GM12892 (cell line): ENCODE results near the gene PGRMC2.

ENCODE experiments used
- POLR2A ChIP-seq: IDR thresholded peaks from 2 replicates; pipeline ENCODE4 v1.6.1; 2011; ENCODE audit warnings: low read depth, low read length, control low read depth
- POLR2AphosphoS5 ChIP-seq: IDR thresholded peaks from 2 replicates; pipeline ENCODE4 v1.6.1; 2011; ENCODE audit warnings: low read depth, low read length, control low read depth

DNA sequence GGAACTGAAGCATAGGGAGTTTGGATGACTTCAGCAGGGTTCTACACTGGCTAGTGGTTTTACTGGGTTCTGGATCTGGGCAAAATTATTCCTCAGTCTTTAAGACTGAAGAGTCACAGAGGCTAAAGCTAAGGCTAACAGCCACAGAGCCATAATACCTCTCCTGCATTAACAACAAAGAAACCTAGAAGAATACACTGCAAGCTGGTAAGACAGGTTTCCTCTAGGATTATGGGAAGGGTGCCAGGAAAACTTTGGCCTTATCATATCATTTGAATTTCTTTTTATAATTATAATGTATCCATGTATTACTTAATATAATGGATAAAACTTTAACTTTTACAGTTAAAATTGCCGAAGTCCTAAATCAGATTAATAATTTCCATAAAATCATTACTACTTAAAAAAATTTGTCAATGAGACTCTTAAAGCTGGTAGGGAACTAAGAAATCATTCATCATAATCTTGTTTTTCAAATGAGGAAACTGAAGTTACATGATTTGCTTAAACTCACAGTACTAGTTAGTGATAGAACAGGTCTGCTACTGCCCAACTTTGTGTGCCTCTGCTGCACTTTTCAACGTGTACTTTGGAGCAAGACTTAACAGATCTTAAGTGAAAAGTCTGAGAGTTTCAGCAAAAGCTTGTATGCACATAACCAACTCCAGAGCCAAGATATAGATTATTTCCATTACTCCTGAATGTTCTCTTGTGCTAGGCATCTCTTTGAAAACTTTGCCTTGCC is 24.2 kb upstream of the PGRMC2 start:
- TF ChIP-seq POLR2A (no peak), POLR2AphosphoS5 (no peak)
